GM19328 (cell line): ENCODE measurements around the gene CPB1.

ENCODE experiments used
- ATAC-seq: cut with Tn5 transposase; IDR thresholded peaks from one replicate; pipeline ENCODE4 v1.9.1; 2021; ENCODE audit warnings: mild to moderate bottlenecking, moderate library complexity; ENCODE audit not compliant: unreplicated experiment

The CPB1 gene

DNA sequence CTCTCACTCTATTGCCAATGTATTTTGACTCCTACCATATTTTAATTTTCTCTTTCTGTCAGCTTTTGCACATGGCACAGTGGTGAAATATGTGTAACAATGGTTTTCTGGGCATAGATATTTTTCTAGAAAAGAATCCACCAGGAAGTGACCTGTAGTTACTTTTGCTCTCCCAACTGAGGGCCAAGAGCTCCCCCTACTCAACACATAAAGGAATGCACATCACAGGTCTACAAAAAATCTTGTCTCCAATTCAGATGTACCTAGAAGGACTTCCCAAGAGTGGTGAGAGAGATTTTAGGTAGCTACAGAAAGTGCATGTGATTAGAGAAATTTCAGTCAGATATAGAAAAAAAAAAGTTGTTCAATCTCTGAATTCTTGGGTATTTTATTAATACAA lies 53.1 kb downstream of the CPB1 start:
- ATAC-seq, result no peak

DNA sequence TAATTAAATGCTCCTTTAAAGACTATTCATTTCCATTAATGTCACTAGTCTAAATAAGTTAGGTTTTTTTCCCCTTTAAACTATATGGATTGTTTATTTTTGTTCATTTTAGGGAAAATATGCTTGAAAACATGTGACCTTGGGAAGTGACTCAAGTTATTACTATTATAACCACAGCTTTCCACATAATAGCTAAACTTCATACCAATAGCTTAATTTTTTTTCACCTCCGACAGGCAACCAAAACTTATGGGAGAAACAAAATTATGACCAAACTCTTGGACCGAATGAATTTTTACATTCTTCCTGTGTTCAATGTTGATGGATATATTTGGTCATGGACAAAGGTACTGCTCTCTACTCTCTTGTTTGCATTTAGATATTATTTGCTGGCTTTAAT lies 53.7 kb downstream of the CPB1 start:
- no peak for ATAC-seq

DNA sequence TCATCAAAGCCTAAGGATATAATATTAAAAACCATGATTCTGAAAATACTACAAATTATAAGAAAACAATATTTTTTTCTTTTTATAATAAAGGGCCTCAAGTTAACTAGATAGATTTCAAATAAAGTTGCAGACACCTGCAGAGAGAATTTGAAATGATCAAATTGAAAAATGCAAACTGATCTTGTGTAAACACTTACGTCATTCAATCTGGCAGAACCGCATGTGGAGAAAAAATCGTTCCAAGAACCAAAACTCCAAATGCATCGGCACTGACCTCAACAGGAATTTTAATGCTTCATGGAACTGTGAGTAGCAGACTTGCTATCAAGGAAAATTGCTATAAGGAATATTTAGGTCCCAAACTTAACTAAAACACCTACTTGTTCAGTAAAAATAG lies 54.7 kb downstream of the CPB1 start:
- no peak for ATAC-seq

DNA sequence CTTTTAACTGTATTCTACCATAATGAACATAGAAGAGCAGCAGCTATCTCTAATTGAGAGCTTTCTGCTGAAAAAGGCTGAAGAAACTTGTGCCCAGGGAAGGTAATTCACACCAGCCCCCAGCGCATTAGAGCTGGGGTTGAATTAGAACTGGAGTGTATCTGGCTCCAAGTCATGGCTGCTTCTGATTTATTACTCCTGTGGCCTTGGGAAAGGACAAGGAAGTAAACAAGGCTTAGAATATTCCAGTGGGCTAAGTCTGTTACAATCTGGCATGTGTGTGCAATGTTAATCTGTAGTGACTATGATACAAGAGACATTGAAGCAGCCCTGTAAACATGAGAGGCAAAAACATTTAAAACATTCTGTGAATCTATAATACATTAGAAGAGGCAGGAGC lies 55.6 kb downstream of the CPB1 start:
- no peak for ATAC-seq

DNA sequence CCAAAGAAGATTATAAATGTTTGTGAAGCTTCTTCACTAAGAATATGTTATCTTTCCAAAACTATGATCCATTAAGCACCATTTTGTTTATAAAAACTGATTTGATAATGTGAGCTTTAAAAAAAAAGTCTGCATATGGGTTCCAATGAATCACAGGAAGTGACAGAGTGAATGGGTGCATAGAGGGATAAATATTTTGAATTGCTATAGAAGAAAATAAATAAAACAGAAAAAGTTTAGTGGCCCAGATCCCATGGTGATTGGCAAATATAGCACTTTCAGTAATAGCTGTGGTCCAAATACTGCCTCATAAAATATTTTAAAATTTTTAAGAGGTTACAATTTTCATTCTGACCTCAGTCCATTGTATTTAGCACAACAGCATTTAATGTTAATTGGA lies 56.6 kb downstream of the CPB1 start:
- ATAC-seq, result no peak

DNA sequence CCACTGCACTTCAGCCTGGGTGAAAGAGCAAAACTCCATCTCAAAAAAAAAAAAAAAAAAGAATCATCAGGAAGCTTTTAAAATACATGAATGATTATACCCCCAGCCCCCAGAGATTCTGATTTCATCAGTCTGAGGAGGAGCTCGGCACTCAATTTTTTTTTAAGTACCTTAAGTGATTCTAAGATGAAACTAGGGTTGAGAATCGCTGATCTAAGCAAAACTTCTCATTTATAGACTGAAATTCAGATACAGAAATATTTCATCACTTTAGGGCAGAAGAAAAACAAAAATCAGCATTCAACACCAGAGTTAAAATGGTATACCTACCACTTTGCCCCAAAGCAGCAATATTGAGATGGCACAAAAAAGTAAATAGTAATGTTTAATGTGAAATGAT lies 62.2 kb downstream of the CPB1 start:
- no peak for ATAC-seq

DNA sequence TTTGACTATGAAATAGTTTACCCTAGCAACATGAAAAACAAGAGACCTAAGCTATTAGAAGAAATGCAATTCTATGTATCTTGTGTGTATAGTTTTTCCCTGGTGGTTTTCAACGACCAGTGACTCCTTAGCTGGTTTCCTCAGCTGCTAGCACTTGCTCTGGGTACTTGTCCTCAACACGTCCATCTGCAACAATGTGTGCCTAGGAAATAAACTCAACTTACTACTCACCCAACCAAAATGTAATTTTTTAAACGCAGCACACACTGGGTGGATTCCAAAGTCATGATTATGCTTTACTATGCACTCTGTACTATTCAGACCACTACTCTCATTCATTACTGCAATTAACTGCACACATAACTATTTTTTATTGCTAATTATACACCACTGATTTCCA lies 68.5 kb downstream of the CPB1 start:
- no peak for ATAC-seq

DNA sequence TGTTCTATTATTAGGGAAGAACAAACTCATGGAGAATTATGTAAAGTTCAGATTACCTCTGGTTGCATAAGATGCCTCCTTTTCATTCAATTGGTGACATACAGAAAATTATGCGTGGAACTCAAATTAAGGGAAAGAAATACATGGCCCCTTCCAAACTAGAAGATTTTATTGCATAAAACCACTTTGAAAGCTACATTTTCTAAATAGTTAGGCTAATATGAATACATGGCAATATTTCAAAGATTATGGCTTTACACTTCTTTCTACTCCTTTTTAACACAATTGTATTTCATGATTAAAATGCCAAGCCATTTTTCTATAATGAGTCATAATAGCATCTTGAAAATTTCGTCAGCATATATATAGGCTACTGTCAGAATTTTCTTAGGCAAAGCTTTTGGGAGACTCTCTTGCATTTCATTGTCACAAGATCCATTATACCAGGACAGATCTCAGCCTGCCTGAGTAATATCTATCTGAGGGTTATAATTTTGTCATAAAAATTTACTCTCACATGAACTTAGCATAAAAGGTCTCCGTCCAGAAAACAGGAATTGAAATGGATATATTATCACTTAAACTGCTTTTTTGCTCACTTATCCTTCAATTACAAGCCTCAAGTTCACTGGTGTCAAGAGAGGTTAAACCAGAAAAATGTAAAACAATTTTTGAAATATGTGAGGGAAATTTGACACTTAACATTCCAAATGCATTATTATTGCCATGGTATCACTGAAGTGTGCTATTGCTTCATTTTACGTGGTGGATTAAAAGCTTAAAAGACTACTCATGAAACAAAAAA lies 74.6 kb downstream of the CPB1 start:
- no peak for ATAC-seq

DNA sequence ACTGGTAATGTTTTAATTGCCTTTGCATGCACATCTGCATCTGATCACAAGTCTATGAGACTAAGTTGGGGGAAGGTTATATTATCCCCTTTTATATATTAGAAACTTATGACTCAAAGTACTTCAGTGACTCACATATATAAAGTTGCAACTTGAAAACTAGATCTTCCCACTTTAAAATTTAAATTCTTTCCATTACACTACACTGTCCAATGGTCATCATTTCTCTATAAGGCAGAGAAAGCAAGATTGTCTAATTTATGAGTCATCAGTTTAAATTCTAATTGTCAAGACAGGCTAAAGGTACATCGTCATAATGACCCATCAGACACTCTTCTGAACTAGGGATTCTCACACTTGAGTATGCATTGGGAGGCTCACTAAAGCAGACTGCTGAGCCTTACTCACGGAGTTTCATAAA lies 75.4 kb downstream of the CPB1 start:
- ATAC-seq, result no peak

DNA sequence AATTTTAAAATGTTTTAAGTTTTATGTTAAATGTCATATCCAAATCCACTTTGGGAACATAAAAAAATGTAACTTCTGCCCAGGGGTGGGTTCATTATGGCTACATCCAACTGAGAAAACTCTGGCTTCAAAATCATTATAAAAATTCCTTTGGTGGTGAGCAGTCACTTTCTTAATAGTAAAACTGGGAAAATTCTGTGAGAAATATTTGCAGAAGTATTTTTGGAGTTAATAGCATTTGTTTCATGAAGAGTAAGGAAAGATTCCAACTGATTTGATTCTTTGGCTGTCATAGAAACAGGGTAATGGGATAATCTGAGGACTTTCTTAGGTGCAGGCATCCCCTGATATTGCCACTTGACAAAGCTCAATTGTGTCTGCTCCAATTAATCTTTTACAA lies 76.3 kb downstream of the CPB1 start:
- no peak for ATAC-seq

DNA sequence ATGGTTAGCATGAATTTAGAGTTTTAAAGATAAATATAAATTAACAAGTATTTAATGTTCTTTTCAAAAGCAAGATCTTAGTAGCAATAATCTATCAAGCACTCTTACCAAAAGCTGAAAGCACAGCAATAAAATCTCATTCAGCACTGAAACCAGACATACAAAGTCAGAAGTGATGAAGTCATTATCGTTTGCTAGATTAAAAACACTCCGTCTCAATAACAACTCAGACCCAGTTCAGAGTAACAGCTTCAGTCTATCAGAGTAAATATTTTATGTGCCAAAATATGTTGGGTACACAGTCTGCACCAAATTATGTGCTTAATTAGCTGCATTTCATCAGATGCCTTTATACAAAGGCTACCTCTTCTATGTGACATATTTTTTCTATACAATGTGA lies 79.1 kb downstream of the CPB1 start:
- ATAC-seq, result no peak
